ENCODE measurements around the gene MYH7B.

- TF ChIP-seq CTCF (conservative IDR thresholded peaks at IDR 0.05) (no peak), EZH2 (IDR thresholded peaks at IDR 0.05; ENCODE audit: low read depth) (no peak)
Measured at GRCh38 chr20:34978092-34978744, 22.6 kb downstream of the MYH7B start.
